ENCODE results near the gene EDAR. TPM values are rescaled to one million over a fixed set of nuclear protein-coding genes. Genes with fewer than 3 reads are reported as not detected.

The EDAR gene
- total and polyA plus RNA-seq, 8 donors, result 0.47 to 8.1 (median 5.9) TPM; not detected in 1

DNA sequence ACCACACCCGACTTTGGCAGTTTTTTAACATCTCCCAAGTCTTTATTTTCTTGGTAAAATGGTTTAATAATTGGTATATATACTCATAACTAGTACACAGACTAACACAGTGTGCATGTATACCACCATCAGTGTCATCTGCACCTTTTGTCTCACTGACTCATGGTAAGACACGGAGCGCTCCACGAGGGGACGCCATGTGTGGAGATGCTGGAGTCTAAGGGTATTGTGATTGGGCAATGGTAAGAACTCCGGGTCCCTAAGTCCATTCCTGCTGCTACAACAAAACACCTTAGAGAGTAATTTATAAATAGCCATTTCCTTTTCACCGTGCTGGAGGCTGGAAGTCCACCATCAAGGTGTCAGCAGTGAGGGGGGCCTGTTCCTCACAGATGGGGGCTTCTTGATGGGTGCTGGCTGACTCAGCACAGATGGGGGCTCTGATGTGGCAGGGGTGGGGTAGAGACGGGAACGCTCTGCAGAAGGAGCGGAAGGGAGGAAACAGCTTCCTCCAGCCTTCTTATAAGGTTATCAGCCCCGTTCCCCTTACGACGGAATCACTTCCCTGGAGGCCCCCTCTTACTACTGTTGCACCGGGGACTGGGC, 42.0 kb upstream of the EDAR start:
- Histone ChIP-seq H3K27me3 (no peaks in the 10 kb centered on the region), H3K4me1 (peaks cover 0 to 25% of the 10 kb centered on the region in 2 donors), H3K27ac (peak overlapping the region in 1 of 2 donors; percentile 86), H3K36me3 (no peaks in the 10 kb centered on the region), H3K9me3 (no peaks in the 10 kb centered on the region), H3K4me3 (peak overlapping the region; percentile 23 to 48)
- TF ChIP-seq, protein P1, sequence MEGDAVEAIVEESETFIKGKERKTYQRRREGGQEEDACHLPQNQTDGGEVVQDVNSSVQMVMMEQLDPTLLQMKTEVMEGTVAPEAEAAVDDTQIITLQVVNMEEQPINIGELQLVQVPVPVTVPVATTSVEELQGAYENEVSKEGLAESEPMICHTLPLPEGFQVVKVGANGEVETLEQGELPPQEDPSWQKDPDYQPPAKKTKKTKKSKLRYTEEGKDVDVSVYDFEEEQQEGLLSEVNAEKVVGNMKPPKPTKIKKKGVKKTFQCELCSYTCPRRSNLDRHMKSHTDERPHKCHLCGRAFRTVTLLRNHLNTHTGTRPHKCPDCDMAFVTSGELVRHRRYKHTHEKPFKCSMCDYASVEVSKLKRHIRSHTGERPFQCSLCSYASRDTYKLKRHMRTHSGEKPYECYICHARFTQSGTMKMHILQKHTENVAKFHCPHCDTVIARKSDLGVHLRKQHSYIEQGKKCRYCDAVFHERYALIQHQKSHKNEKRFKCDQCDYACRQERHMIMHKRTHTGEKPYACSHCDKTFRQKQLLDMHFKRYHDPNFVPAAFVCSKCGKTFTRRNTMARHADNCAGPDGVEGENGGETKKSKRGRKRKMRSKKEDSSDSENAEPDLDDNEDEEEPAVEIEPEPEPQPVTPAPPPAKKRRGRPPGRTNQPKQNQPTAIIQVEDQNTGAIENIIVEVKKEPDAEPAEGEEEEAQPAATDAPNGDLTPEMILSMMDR (IDR thresholded peaks at IDR 0.05), result no peak
- intact Hi-C loops (cut with DNase I), result no loop called here
- ATAC-seq (no peak), DNase-seq (no peak)

DNA sequence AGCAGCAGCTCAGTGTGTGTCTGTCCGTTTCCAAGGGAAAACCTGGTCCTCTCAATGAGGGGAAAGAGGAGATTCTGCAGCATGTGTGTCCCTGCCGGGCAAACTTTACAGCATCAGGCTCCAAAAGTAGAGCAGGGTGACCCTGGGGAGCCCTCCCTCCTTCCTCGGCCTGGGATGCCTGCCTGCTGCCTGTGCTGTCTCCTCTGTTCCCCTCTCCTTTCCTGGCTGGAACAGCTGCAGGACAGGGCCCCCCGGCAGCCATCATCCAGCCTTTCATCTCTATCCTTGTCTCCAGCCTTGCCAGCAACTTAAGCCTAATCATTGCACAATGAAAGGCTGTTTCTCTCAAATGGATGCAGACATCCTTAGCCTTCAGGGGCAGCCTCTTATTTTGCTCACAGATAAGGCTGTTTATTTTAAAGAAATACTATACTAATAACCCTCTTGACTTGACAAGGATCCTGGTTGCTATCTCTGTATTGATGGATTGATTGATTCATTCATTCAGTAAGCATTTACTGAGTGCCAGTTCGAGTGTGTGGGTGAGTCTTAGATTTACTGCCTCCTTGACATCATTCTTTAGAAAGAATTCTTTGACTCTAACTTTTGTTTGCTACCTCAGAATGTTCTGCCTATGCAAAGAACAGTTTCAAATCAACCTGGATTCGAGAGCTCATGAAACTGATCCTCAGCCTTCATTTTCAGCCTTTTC, 40.6 kb upstream of the EDAR start:
- Histone ChIP-seq H3K36me3 (no peaks in the 10 kb centered on the region), H3K27me3 (no peaks in the 10 kb centered on the region), H3K4me3 (no peak overlapping the region), H3K27ac (no peak overlapping the region), H3K4me1 (peaks cover 0 to 25% of the 10 kb centered on the region in 2 donors), H3K9me3 (no peaks in the 10 kb centered on the region)
- DNase-seq (peak in 1 of 4 donors; percentile 22), ATAC-seq (no peak)
- TF ChIP-seq, protein P1 (IDR thresholded peaks at IDR 0.05), result no peak
- intact Hi-C loops (cut with DNase I), result no loop called here

DNA sequence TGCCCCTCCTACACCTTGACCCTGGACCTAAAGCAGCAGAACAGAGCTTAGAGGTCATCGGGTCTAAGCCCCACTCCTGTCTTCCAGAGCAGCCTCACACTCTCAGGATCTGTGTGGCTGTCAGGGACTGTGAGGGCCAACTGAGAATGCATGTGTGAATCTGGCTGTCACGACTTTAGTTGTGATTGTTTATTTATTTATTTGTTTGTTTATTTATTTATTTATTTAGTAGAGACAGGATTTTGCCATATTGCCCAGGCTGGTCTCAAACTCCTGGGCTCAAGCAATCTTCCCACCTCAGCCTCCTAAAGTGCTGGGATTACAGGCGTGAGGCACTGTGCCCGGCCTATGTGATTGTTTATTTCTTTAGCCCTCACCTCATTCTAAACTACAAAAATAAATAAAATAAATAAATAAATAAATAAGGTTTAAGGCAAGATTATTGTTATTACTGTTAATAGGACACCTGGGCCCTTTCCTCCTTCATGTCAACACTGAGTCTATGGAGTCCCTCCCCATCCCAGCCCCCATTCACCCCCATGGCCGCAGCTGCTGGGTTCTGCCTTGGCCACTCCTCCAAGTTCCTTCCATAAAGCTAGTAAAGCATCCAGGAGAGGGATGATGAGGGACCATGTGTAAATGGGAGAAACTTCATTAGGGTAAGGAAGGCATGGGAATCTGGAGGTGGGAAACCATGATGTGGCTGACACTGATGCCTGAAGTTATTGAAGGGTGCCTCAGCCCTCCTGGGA, 39.9 kb upstream of the EDAR start:
- Histone ChIP-seq H3K9me3 (no peaks in the 10 kb centered on the region), H3K27ac (no peak overlapping the region), H3K4me3 (no peak overlapping the region), H3K36me3 (no peaks in the 10 kb centered on the region), H3K4me1 (peaks cover 0 to 25% of the 10 kb centered on the region in 2 donors), H3K27me3 (no peaks in the 10 kb centered on the region)
- ATAC-seq (no peak), DNase-seq (no peak)
- intact Hi-C loops (cut with DNase I), result no loop called here
- TF ChIP-seq, protein P1 (IDR thresholded peaks at IDR 0.05), result no peak

DNA sequence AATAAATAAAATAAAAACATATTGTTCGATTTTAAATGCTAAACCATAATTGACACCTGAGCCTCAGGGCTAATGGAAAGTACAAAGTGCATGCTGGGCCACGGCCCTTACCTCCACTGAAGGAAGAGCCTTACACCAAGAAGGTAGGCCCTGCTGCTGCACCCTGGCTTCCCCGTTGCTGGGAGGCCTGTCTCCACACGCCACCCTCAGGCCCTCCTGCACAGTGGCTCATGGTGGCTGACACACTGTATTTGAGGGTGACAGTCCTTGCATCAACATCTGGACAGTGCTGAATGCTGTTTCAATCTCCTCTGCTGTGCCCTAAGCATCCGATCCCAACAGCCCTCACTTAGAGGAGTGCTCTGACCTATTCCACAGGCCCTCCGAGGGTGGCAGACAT, 39.3 kb upstream of the EDAR start:
- intact Hi-C loops (cut with DNase I), result no loop called here
- no peak for ATAC-seq

More for the DNA sequence above, 39.3 kb upstream of the EDAR start:
- TF ChIP-seq, protein P1 (IDR thresholded peaks at IDR 0.05), result no peak
- H3K36me3 ChIP-seq, result no peaks in the 10 kb centered on the region
- no peak overlapping the region for H3K4me3 ChIP-seq
- no peaks in the 10 kb centered on the region for H3K9me3 ChIP-seq
- H3K27me3 ChIP-seq, result no peaks in the 10 kb centered on the region
- peaks cover 0 to 24% of the 10 kb centered on the region in 2 donors for H3K4me1 ChIP-seq
- H3K27ac ChIP-seq, result no peak overlapping the region
- DNase-seq, result no peak

Measured in left lung (tissue), 10 donors.